Tibial nerve (tissue), 4 donors: ENCODE results near the gene TAGLN2.

ENCODE experiments used
- CTCF ChIP-seq, 5 experiments: fragments of 200-600 bp in 3 of 5; fragments of 450-650 bp in 2 of 5; sonication (generic) in 3 of 5; IDR thresholded peaks; one replicate each; pipeline ENCODE4 v1.5.1; 2016 to 2019; ENCODE audit warnings: antibody characterized with exemption in 5 of 5, mild to moderate bottlenecking in 3 of 5, moderate library complexity in 2 of 5
- EP300 ChIP-seq, 2 donors: sonication (generic); formaldehyde crosslinking; IDR thresholded peaks; one replicate each; pipeline ENCODE4 v1.6.1; 2017; ENCODE audit warnings: antibody characterized with exemption in 2 of 2, mild to moderate bottlenecking in 1 of 2
- POLR2A ChIP-seq, 2 donors: fragments of 450-650 bp; IDR thresholded peaks; one replicate each; pipeline ENCODE4 v1.6.1; 2017; ENCODE audit warnings: antibody characterized with exemption in 2 of 2, mild to moderate bottlenecking in 2 of 2, moderate library complexity in 2 of 2

- TF ChIP-seq EP300 (IDR thresholded peaks at IDR 0.05) = no peak
- no peak for TF ChIP-seq CTCF (IDR thresholded peaks at IDR 0.05)
- TF ChIP-seq POLR2A (IDR thresholded peaks at IDR 0.05) = no peak
Measured at GRCh38 chr1:159952932-159953331, 27.6 kb upstream of the TAGLN2 start.
